Neural cell (in vitro differentiated cells): Measurements from ENCODE around the gene TRPT1.

Experiments used
- CTCF ChIP-seq: fragments of 450-650 bp; IDR thresholded peaks from 2 replicates; pipeline ENCODE4 v1.5.1; 2014; ENCODE audit warnings: antibody characterized with exemption, mild to moderate bottlenecking, moderate library complexity; ENCODE audit not compliant: poor library complexity, severe bottlenecking
- EP300 ChIP-seq: fragments of 450-650 bp; conservative IDR thresholded peaks from 2 replicates; pipeline ENCODE4 v1.6.1; 2014; ENCODE audit warnings: antibody characterized with exemption, mild to moderate bottlenecking, moderate library complexity; ENCODE audit not compliant: poor library complexity, severe bottlenecking
- EZH2 ChIP-seq: fragments of 200-600, 300-800 bp; shearing (Covaris generic), sonication (generic); IDR thresholded peaks from 2 replicates; pipeline ENCODE4 v1.6.1; 2014; ENCODE audit warnings: antibody characterized with exemption, low read length, borderline replicate concordance, mild to moderate bottlenecking; ENCODE audit not compliant: insufficient read depth, poor library complexity, severe bottlenecking
- MXI1 ChIP-seq: fragments of 450-650 bp; conservative IDR thresholded peaks from 2 replicates; pipeline ENCODE4 v1.6.1; 2014; ENCODE audit warnings: antibody characterized with exemption, mild to moderate bottlenecking; ENCODE audit not compliant: poor library complexity, severe bottlenecking
- POLR2AphosphoS5 ChIP-seq: IDR thresholded peaks from 2 replicates; pipeline ENCODE4 v1.6.1; 2012
- TAF1 ChIP-seq: IDR thresholded peaks from 2 replicates; pipeline ENCODE4 v1.6.1; 2012; ENCODE audit warnings: low read depth
- TF ChIP-seq, protein P1 (sequence below): IDR thresholded peaks from 2 replicates; pipeline ENCODE4 v1.6.1; 2012; ENCODE audit warnings: borderline replicate concordance

DNA sequence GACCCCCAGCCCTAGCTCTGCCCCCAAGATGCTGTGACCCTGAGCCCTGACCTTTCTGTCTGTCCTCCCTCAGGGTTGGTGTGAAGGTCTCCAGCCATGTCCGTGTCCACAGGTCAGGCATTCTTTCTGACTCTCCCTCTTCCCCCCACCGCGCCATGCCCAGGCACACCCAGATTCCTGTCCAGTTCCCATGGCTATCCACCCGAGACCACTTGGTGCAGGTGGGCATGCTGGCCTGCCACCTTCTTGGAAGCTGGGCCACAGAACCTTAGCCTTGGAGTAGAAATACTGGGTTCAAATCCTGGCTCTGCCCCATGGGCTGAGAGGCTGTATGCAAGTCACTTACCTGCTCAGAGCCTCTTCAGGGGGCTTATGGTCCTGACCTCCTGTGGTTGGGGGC lies 23.1 kb upstream of the TRPT1 start:
- TF ChIP-seq CTCF (no peak), TAF1 (no peak), EZH2 (no peak), EP300 (no peak), MXI1 (no peak), POLR2AphosphoS5 (no peak)
- TF ChIP-seq, protein P1, sequence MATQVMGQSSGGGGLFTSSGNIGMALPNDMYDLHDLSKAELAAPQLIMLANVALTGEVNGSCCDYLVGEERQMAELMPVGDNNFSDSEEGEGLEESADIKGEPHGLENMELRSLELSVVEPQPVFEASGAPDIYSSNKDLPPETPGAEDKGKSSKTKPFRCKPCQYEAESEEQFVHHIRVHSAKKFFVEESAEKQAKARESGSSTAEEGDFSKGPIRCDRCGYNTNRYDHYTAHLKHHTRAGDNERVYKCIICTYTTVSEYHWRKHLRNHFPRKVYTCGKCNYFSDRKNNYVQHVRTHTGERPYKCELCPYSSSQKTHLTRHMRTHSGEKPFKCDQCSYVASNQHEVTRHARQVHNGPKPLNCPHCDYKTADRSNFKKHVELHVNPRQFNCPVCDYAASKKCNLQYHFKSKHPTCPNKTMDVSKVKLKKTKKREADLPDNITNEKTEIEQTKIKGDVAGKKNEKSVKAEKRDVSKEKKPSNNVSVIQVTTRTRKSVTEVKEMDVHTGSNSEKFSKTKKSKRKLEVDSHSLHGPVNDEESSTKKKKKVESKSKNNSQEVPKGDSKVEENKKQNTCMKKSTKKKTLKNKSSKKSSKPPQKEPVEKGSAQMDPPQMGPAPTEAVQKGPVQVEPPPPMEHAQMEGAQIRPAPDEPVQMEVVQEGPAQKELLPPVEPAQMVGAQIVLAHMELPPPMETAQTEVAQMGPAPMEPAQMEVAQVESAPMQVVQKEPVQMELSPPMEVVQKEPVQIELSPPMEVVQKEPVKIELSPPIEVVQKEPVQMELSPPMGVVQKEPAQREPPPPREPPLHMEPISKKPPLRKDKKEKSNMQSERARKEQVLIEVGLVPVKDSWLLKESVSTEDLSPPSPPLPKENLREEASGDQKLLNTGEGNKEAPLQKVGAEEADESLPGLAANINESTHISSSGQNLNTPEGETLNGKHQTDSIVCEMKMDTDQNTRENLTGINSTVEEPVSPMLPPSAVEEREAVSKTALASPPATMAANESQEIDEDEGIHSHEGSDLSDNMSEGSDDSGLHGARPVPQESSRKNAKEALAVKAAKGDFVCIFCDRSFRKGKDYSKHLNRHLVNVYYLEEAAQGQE: no peak
